ENCODE data around the gene NAA60. TPM values are rescaled to one million over a fixed set of nuclear protein-coding genes. Genes with fewer than 3 reads are reported as not detected.

NAA60 gene
- total RNA-seq, 2 donors from 2014 or later = 28.3 to 36.3 TPM

DNA sequence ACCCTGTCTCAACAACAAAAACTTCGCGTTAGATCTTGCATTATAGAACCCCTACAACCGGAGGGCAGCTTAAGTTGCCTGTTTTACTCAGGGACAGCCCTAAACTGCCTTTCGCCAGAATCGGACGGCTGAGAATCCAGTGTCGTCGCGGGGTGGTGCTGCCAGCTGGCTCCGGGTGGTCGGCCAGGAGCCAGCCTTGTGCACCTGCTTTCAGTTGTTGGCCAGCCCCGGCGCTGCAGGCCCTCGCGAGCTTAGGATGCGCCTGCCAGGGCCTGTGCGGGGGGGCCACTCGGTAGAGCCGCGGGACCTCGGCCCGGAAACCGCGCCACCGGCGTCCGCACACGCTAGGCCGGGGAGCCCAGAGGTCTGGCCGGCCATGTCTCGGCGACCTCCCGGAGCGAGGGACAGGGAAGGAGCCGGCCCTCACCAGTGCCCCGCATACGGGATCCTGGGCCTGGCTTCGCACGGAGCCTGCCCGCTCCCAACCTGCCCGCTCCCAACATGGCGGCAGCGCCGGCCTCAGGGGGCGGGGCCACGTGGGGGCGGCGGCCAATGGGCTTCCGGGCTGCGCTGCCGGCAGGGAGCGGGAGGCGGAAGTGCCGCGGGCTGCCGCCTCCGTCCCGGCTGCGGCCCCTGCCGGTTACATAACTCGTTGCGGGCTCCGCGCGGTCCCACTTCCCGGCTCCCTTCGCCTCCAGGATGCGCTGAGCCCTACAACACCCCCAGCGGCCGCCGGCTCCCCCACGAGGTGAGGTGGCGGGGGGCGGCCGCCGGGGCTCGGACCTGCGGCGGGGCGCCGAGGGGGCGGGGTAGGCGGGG is 14.2 kb downstream of the NAA60 start:
- H3K36me3 ChIP-seq (replicated peaks in 1 of 2; ENCODE audit: insufficient read depth in 1 of 2, low read depth in 2 of 2) = no peaks in the 10 kb centered on the region
- DNase-seq (peak; percentile 91 to 95 (median 94)), ATAC-seq (peak; percentile 90)
- no peaks in the 10 kb centered on the region for H3K27me3 ChIP-seq
- H3K9me3 ChIP-seq = no peaks in the 10 kb centered on the region
- 0 to 4% methylated on average over 3 to 64 of the region's 83 CpGs for WGBS, 2 donors
- H3K27ac ChIP-seq = peak overlapping the region; percentile 93 to 98 (median 96)
- TF ChIP-seq, protein P1, sequence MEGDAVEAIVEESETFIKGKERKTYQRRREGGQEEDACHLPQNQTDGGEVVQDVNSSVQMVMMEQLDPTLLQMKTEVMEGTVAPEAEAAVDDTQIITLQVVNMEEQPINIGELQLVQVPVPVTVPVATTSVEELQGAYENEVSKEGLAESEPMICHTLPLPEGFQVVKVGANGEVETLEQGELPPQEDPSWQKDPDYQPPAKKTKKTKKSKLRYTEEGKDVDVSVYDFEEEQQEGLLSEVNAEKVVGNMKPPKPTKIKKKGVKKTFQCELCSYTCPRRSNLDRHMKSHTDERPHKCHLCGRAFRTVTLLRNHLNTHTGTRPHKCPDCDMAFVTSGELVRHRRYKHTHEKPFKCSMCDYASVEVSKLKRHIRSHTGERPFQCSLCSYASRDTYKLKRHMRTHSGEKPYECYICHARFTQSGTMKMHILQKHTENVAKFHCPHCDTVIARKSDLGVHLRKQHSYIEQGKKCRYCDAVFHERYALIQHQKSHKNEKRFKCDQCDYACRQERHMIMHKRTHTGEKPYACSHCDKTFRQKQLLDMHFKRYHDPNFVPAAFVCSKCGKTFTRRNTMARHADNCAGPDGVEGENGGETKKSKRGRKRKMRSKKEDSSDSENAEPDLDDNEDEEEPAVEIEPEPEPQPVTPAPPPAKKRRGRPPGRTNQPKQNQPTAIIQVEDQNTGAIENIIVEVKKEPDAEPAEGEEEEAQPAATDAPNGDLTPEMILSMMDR (IDR thresholded peaks at IDR 0.05) = peak; percentile 25 to 67 (median 35)
- peak; percentile 54 to 75 (median 65) for TF ChIP-seq POLR2A (IDR thresholded peaks at IDR 0.05)
- H3K4me3 ChIP-seq = peak overlapping the region; percentile 48 to 72
- intact Hi-C loops (cut with DNase I) = no loop called here
- H3K4me1 ChIP-seq = peaks cover 67% of the 10 kb centered on the region

DNA sequence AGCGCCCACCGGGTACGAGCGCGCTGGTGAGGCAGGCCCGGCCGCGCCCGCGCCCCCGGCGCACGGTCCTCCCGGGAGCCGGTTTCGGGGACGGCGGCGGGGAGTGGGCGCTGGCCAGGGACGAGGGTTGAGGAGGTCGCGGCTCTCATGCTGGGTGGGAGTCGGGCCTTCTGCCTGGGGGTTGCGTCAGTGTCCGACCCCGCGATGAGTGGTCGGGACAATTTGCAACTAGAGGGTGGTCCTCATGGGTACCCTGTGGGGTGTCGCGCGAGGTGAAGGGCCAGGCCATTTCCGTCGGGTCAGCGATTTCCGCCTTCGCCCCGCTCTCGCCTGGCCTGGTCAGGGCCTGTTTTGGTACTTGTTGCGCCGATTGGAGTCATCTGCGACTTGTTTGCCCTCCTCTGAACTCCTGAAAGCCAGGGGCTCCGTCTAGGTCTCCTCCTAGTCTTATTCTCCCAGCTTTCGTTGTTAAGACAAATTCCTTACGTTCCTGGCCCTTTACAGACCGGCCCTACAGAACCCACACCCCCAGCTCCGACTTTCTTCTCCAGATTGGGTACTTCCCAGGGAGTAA is 14.9 kb downstream of the NAA60 start:
- Histone ChIP-seq H3K27ac (peak overlapping the region; percentile 93 to 98 (median 96)), H3K36me3 (replicated peaks in 1 of 2; ENCODE audit: insufficient read depth in 1 of 2, low read depth in 2 of 2) (no peaks in the 10 kb centered on the region), H3K9me3 (no peaks in the 10 kb centered on the region), H3K27me3 (no peaks in the 10 kb centered on the region), H3K4me3 (peak overlapping the region; percentile 48 to 72), H3K4me1 (peaks cover 70% of the 10 kb centered on the region)
- TF ChIP-seq POLR2A (IDR thresholded peaks at IDR 0.05) = no peak
- TF ChIP-seq, protein P1 (IDR thresholded peaks at IDR 0.05) = no peak
- intact Hi-C loops (cut with DNase I) = no loop called here
- 0% methylated on average over 17 to 33 of the region's 47 CpGs for WGBS, 2 donors
- DNase-seq (peak in 3 of 4 donors; percentile 33 to 48 (median 40)), ATAC-seq (peak; percentile 1)

DNA sequence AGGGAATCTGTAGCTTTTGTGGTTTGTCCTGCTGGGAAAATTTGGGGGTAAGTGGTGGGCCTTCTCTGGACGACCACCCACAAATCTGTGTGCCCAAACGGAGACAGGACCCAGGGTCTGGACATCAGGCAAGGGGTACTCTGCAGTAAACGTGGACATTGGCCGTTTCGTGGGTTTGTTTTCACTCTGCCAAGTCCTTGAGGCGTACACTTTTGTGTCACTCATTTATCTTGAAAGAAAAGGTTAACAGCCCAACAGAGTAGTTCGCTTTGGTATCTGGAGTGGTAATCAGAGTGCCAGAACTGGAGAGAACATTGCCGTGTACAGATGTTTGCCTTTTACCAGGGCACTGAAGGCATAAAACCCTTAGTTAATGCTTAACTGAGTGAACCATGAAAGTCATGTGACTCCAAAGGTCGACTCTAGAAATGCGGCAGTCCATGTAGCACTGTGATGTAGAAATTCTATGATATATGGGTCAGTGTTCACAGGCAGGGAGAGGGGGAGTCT is 15.4 kb downstream of the NAA60 start:
- peak; percentile 50 to 84 (median 68) for DNase-seq
- WGBS, 2 donors = 1 to 6% methylated on average over 10 of the region's 10 CpGs
- Histone ChIP-seq H3K9me3 (no peaks in the 10 kb centered on the region), H3K36me3 (replicated peaks in 1 of 2; ENCODE audit: insufficient read depth in 1 of 2, low read depth in 2 of 2) (no peaks in the 10 kb centered on the region), H3K27ac (peak overlapping the region; percentile 93 to 98 (median 96)), H3K27me3 (no peaks in the 10 kb centered on the region), H3K4me3 (peak overlapping the region; percentile 48 to 72), H3K4me1 (peaks cover 68% of the 10 kb centered on the region)
- TF ChIP-seq, protein P1 (IDR thresholded peaks at IDR 0.05) = no peak
- peak; percentile 21 to 84 (median 78) for TF ChIP-seq POLR2A (IDR thresholded peaks at IDR 0.05)
- peak; percentile 68 for ATAC-seq
- intact Hi-C loops (cut with DNase I) = no loop called here

DNA sequence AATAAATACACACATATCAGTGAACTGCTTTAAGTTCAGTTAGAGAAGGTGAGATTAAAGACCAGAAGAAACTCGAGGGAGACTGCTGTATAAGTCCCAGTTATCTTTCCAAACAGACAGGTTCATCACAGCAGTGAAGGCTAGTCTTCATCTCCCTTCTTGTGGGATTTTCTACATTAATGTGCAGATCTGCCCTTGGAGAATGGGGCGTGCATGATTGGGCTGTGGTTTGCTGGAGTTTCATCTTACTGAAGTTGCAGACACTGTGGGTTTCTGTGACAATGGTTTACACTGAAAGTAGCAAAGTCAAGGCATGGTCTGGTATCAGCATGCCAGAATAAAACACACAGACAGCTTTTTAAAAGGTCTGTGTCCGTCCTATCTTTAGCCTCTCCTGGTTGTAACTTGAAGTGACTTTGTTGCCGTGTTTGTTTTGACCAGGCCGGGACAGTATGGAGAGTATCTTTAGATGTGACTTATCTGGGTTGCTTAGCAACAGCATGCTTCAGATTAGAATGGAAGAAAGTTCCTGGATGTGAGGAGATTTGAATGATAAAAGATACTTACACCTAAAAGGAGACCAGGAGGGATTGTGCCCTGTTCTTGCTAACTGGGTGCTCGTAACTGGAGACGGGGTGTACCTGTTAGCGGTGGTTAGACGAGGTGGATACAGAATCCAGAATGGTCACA is 16.1 kb downstream of the NAA60 start:
- no peak for TF ChIP-seq POLR2A (IDR thresholded peaks at IDR 0.05)
- intact Hi-C loops (cut with DNase I) = no loop called here
- Histone ChIP-seq H3K4me3 (no peak overlapping the region), H3K9me3 (no peaks in the 10 kb centered on the region), H3K27me3 (no peaks in the 10 kb centered on the region), H3K36me3 (replicated peaks in 1 of 2; ENCODE audit: insufficient read depth in 1 of 2, low read depth in 2 of 2) (no peaks in the 10 kb centered on the region), H3K27ac (peak overlapping the region; percentile 93 to 98 (median 96)), H3K4me1 (peaks cover 69% of the 10 kb centered on the region)
- WGBS, 2 donors = 35 to 36% methylated on average over 9 of the region's 9 CpGs
- DNase-seq = no peak
- ATAC-seq = no peak

DNA sequence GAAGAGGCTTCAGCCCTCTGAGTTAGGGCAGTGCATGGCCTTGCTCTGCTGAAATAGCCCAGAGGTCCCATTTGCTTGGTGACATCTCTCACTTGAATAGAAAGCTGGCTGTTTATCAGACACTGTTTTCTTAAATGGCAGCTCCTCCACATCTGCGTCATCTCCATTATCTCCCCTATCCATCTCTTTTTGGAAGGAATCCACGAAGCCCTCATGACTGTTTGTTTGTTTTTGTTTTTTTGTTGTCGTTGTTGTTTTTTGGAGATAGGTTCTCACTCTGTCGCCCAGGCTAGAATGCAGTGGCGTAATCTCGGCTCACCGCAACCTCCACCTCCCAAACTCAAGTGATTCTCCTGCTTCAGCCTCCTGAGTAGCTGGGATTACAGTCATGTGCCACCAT is 16.6 kb downstream of the NAA60 start:
- H3K36me3 ChIP-seq (replicated peaks in 1 of 2; ENCODE audit: insufficient read depth in 1 of 2, low read depth in 2 of 2) = no peaks in the 10 kb centered on the region
- H3K9me3 ChIP-seq = no peaks in the 10 kb centered on the region
- H3K27me3 ChIP-seq = no peaks in the 10 kb centered on the region
- 55 to 71% methylated on average over 7 of the region's 7 CpGs for WGBS, 2 donors
- no peak overlapping the region for H3K4me3 ChIP-seq
- DNase-seq (no peak), ATAC-seq (no peak)
- intact Hi-C loops (cut with DNase I) = no loop called here
- TF ChIP-seq, protein P1 (IDR thresholded peaks at IDR 0.05) = no peak
- no peak for TF ChIP-seq POLR2A (IDR thresholded peaks at IDR 0.05)
- H3K4me1 ChIP-seq = peaks cover 69% of the 10 kb centered on the region
- peak overlapping the region in 2 of 4 donors; percentile 95 to 96 for H3K27ac ChIP-seq

Data from body of pancreas (tissue), 4 donors.